Fibroblast of lung (primary cell): ENCODE data around the gene SH3TC1.

Source experiments
- EZH2 ChIP-seq: IDR thresholded peaks from 2 replicates; pipeline ENCODE4 v1.5.1; 2012; ENCODE audit warnings: low read length, control low read depth, mild to moderate bottlenecking; ENCODE audit errors: missing control alignments
- TF ChIP-seq, protein P1 (sequence below), 2 donors: IDR thresholded peaks in 1 of 2; conservative IDR thresholded peaks in 1 of 2; 1 replicate in 1 of 2; 2 replicates in 1 of 2; pipeline ENCODE4 v1.5.1; 2011 to 2012; ENCODE audit warnings: low read length in 2 of 2, control low read depth in 1 of 2, inconsistent platforms in 1 of 2, low read depth in 1 of 2, mild to moderate bottlenecking in 1 of 2

DNA sequence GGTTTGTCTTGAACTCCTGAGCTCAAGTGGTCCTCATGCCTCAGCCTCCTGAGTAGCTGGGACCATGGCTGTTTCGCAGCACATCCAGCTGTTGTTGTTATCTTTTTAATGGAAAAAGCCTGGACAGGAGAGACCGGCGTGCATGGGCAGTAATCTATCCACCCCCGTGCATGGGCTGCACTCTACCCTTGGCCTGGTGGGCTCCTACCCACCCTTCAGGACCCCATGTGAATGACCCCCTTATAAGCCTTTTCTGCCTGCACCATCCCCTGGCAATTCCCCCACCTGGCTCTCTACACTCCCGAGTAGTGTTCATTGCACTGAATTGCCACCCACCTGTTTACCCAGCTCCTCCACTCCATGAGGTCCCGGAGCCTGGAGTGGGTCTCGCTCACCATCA lies 51.5 kb downstream of the SH3TC1 start:
- TF ChIP-seq, protein P1, sequence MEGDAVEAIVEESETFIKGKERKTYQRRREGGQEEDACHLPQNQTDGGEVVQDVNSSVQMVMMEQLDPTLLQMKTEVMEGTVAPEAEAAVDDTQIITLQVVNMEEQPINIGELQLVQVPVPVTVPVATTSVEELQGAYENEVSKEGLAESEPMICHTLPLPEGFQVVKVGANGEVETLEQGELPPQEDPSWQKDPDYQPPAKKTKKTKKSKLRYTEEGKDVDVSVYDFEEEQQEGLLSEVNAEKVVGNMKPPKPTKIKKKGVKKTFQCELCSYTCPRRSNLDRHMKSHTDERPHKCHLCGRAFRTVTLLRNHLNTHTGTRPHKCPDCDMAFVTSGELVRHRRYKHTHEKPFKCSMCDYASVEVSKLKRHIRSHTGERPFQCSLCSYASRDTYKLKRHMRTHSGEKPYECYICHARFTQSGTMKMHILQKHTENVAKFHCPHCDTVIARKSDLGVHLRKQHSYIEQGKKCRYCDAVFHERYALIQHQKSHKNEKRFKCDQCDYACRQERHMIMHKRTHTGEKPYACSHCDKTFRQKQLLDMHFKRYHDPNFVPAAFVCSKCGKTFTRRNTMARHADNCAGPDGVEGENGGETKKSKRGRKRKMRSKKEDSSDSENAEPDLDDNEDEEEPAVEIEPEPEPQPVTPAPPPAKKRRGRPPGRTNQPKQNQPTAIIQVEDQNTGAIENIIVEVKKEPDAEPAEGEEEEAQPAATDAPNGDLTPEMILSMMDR (conservative IDR thresholded peaks at IDR 0.05 in 1 of 2, IDR thresholded peaks at IDR 0.05 in 1 of 2; ENCODE audit: low read depth in 1 of 2, low read length in 2 of 2), result no peak
- no peak for TF ChIP-seq EZH2
